GM18873 (cell line): ENCODE data around the gene GPC3.

Experiments
- ATAC-seq: cut with Tn5 transposase; IDR thresholded peaks from one replicate; pipeline ENCODE4 v1.9.1; 2021; ENCODE audit warnings: mild to moderate bottlenecking, moderate library complexity, moderate number of reproducible peaks; ENCODE audit not compliant: unreplicated experiment, low FRiP score

Gene GPC3

GRCh38 chrX:133661962-133662839, 323.2 kb downstream of the GPC3 start:
- ATAC-seq, result no peak

GRCh38 chrX:133660281-133660680, 325.1 kb downstream of the GPC3 start:
- ATAC-seq, result no peak

- ATAC-seq, result no peak
Measured at GRCh38 chrX:133658293-133658911, 327.0 kb downstream of the GPC3 start.

GRCh38 chrX:133655275-133656265, 329.8 kb downstream of the GPC3 start:
- no peak for ATAC-seq

- no peak for ATAC-seq
Measured at GRCh38 chrX:133654811-133655210, 330.6 kb downstream of the GPC3 start.

- ATAC-seq, result no peak
Measured at GRCh38 chrX:133653358-133653757, 332.0 kb downstream of the GPC3 start.

GRCh38 chrX:133652185-133652584, 333.2 kb downstream of the GPC3 start:
- no peak for ATAC-seq

GRCh38 chrX:133650239-133650638, 335.2 kb downstream of the GPC3 start:
- no peak for ATAC-seq

GRCh38 chrX:133649651-133650050, 335.7 kb downstream of the GPC3 start:
- ATAC-seq, result no peak

GRCh38 chrX:133648594-133648993, 336.8 kb downstream of the GPC3 start:
- no peak for ATAC-seq

- ATAC-seq, result no peak
Measured at GRCh38 chrX:133646719-133647116, 338.7 kb downstream of the GPC3 start.

- no peak for ATAC-seq
Measured at GRCh38 chrX:133645977-133646718, 339.2 kb downstream of the GPC3 start.

- no peak for ATAC-seq
Measured at GRCh38 chrX:133645256-133645655, 340.1 kb downstream of the GPC3 start.

GRCh38 chrX:133640161-133641015, 345.0 kb downstream of the GPC3 start:
- ATAC-seq, result no peak

GRCh38 chrX:133639726-133640125, 345.7 kb downstream of the GPC3 start:
- ATAC-seq, result no peak

- ATAC-seq, result no peak
Measured at GRCh38 chrX:133638285-133638684, 347.1 kb downstream of the GPC3 start.

- ATAC-seq, result no peak
Measured at GRCh38 chrX:133637765-133638164, 347.6 kb downstream of the GPC3 start.

GRCh38 chrX:133636009-133636408, 349.4 kb downstream of the GPC3 start:
- no peak for ATAC-seq

GRCh38 chrX:133634416-133634815, 351.0 kb downstream of the GPC3 start:
- ATAC-seq, result no peak
